SK-N-MC (cell line): ENCODE data around the gene PCTP.

ENCODE experiments used
- EZH2 ChIP-seq: fragments of 200-600 bp; sonication (generic); IDR thresholded peaks from one replicate; pipeline ENCODE4 v1.6.1; 2017; ENCODE audit warnings: antibody characterized with exemption
- POLR2AphosphoS5 ChIP-seq: IDR thresholded peaks from 2 replicates; pipeline ENCODE4 v1.6.1; 2012; ENCODE audit warnings: mild to moderate bottlenecking, low read depth, low read length, borderline replicate concordance

GRCh38 chr17:55723488-55723848, 27.4 kb upstream of the PCTP start:
- TF ChIP-seq POLR2AphosphoS5 = no peak
- no peak for TF ChIP-seq EZH2
